CMK (cell line): ENCODE data around the gene IRS1.

Source experiments
- DNase-seq: peaks from one replicate; pipeline ENCODE4 v3.0.0-alpha.2; 2010; ENCODE audit warnings: low read depth

IRS1 gene

GRCh38 chr2:226683944-226684562 lies 115.6 kb downstream of the IRS1 start:
- no peak for DNase-seq

DNA sequence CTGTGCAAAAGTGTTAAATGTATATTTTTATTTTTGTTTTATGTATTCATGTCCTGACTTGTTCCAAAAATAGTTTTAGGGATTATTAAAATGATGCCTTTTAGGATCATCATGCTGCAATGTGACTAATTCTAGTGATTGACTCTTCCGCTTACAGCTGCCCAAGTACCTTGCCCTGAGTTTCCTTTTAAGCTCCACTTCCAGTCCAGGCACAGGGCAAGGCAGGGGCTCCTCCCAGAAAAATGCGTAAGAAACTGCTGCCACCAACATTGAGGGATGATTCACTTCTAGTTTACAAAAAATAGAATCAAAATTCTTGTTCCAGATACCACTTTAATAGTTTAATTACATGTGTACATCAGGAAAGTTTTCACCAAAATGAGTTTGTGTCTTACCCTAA lies 116.4 kb downstream of the IRS1 start:
- no peak for DNase-seq
